T follicular helper cell (primary cell): ENCODE data around the gene ITGA4.

Source experiments
- DNase-seq: peaks from one replicate; pipeline ENCODE4 v3.0.0-alpha.2; 2020; ENCODE audit warnings: low read depth

Gene ITGA4

DNA sequence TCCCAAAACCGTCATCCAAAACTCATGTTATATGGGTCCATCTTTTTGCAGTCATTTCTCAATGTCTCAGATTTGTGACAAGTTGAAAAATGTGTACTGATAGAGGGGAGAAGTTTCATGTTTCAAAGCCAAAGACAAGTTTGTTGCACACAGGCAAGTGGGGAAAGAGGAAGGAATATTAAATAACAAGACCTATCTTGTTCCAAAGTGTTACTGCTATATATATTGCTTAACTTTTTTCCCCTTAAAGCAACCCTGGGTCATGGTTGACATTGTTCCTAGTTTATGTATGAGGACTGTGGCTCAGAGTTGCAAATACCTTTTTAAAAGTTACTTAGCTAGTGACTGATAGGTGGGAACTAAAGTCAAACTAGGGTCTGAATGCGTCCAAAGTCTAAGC is 1.7 kb downstream of the ITGA4 start:
- DNase-seq: no peak

GRCh38 chr2:181459621-181460021 is 2.4 kb downstream of the ITGA4 start:
- DNase-seq: no peak

DNA sequence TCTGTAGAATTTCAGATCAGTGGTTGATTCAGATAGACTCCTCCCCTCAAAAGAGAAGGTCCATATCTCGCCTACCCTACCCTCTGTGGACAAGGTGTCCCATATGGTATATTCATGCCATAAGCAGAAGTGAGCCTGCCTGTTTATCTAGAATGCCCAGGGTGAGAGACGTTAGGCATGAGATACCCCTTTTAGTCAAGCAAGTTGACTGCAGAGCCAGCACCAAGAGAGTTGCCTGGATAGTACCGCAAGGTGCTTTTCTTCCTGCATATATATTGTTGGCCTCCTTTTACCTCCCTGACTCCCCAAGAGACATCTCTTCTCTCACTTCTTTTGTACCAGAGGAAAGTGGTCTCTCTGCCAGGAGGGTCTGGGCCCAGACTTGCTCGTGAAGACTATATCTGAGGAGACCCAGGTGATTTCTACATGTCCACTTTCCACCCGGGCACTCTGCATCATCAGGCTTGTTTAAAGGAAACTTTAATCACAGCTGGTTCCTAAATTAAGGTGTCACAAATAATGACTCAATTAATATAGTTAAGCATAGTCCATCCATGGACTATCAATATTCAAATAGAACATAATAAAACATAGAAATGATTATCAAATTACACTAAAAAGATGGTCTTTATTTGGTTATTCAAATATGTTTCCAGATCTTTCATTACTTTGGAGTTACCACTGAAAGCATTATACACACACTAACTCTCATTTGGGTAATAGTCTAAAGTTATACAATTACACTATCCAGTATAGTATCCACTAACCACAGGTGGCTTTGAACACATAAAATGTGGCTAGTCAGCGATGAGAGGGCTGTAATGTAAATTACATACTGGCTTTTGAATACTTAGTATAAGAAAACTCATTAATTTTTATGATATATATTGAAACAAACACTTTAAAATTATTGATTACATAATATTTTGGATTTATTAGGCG is 4.1 kb downstream of the ITGA4 start:
- DNase-seq: no peak

DNA sequence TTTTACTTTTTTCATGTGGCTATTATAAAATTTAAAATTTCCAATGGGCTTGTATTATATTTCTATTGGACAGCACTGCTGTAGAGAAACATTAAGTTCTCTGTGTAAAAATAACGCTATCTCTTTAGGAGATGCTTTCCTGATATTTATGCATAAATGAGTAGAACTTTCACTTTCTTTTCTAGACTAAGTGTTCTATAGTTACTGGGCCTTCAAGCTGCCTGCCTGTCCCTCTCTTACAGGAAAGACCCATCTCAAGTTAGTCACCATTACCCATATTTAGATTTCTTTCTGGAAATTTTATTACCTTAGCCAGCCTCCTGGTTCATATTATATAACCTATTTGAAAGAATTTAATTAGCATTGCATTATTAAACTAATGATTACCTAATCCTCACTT is 4.8 kb downstream of the ITGA4 start:
- DNase-seq: no peak

DNA sequence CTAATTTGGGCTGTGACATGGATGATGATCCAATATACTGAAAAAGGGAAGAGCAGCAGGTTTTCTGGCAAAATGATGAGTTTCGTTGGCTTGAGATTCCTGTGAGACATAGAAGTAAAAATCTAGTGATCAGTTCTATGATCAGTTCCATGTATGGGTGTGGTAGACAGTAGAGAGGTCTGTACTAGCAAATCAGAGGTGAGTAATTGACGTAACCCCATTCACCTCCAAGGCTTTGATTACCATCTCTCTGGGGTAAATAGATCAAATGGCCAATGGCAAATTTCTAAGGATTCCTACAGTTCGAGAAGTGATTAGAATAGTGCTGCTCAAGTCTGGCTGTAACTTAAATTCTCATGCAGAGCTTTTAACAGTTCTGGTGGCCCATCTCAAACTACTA is 6.4 kb downstream of the ITGA4 start:
- no peak for DNase-seq

- DNase-seq: no peak
Observed at GRCh38 chr2:181464966-181465365, 7.8 kb downstream of the ITGA4 start.

GRCh38 chr2:181465676-181466375 is 8.6 kb downstream of the ITGA4 start:
- no peak for DNase-seq

- peak; percentile 70 for DNase-seq
Observed at GRCh38 chr2:181466661-181467576, 9.7 kb downstream of the ITGA4 start.

- no peak for DNase-seq
Observed at GRCh38 chr2:181467966-181468707, 11.0 kb downstream of the ITGA4 start.

- DNase-seq: no peak
Observed at GRCh38 chr2:181468811-181469210, 11.6 kb downstream of the ITGA4 start.

- no peak for DNase-seq
Observed at GRCh38 chr2:181471226-181471625, 14.0 kb downstream of the ITGA4 start.

DNA sequence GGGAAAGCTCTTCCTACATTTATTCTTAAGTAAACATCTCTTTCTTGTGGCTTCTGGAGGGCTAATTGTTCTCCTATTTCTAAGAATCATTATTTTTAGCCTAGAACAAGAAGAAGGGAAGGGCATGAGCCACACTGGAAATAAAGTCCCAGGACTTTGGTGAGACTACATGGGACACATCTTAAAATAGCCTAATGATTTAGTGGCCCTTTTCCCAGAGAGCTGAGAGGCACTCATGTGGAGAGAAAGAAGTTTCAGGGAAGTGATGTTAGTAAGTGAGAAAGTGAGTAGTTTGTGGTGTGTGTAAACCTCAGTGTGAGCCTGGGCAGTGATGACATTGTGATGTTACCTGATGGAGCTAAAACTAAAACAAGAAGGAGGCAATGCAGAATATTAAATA is 14.6 kb downstream of the ITGA4 start:
- no peak for DNase-seq

GRCh38 chr2:181472990-181473389 is 15.8 kb downstream of the ITGA4 start:
- DNase-seq: no peak

DNA sequence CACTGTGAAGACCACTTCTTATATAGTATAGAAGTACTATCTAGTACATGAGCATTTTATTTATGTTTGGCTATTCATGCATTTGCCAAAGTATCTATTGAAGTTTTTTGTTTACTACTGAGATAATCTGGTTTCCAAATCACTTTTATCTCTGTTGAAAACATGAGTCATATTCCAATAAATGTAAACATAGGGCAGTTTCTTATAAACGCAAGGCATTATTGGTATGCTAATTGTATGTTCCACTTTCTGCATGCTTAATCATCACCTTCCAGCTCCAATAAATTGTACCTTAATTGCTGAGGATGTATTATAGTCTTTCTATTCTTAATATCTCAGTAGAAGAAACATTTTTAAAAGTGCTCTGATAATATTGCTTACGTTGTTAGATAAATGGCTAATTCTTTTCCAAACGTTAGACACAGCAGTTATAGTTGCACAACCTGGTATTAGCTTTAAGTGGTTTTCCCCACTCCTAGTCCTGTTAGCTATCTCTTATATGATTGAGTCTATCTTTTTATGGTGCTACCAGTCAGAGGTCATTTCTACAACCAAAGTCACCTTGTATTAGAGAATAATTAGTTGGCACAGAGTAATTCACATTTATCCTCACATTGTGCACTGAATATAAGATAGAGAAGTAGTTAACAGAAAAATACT is 17.2 kb downstream of the ITGA4 start:
- DNase-seq: no peak

DNA sequence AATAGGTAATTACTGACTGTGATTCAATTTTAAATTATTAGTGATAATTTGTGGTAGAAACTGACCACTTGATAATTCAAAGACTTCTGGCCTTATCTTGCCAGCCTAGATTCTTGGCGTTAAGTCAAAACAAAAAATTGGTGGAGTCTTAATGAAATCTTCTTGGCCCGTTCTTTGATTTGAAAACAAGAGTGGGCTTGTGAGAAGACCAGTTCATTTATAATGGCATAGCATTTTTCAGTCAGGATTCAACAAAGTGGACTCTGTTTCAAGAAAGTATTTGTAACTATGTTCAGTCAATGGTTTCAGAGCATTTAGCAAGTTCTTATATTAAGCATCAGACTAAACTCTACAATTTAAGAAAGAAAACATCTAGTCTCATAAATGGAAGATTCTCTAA is 26.0 kb downstream of the ITGA4 start:
- no peak for DNase-seq

DNA sequence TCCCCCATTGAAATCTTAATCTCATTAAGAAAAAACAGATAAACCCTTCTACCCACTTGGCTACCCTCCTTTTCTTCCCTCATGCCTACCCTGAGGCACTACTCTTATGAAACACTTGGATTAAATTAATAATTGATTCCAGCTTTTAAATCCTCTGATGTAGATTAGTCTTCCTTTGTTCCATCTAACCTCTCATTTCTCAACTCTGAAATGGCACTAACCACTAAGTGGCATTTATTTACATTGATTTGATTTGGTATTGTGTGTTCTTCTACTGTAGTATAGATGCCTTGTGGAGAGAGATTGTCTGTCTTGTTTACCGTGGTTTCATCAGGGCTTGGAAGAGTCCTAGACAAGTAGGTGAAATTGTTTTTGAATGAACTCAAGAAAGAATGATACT is 26.7 kb downstream of the ITGA4 start:
- no peak for DNase-seq

DNA sequence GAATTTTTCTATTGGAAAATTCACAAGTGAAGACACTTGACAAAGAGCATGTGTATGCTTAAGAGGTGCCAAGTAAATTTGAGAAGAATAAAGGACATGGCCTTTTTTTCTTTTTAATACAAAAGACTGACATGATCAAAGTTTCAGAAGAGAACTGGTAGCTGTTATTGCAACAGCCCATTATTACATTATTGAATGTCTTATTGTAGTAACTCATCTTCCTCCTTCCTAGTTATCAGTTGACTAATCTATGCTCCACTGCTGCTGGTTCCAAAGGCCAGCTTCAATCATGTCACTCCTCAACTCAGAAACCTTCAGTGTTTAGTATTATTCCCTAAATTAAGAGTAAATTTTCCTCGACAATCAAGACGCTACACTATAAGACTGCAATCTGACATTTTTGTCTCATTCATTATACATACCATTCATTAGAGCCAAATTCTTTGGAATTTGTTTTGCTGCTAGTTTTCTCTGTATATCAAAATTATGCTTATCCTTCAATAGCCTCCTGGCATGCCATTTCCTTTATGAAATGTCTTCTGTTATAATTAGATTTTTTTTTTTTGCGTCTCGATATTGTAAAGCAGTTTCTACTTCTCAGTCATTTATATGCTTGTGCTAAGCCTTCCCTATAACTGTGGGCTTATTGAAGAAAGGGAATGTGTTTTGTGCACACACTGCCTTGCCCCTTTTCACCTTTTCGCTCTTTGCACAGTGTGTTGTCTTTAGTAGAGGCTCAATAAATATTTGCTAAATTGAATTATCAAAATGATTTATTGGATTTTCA is 27.9 kb downstream of the ITGA4 start:
- no peak for DNase-seq

DNA sequence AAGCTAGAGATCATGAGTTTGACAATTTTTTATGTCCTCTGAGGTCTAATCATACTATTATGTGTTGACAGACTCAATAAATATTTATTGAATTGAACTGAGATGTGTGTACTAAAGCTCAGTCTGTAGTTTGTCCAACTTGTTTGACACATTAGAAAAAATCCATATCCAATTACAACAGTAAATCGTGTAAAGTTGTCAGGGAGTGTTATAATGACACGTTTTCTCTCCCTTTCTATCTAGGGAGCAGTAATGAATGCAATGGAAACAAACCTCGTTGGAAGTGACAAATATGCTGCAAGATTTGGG is 28.4 kb downstream of the ITGA4 start:
- DNase-seq: no peak

DNA sequence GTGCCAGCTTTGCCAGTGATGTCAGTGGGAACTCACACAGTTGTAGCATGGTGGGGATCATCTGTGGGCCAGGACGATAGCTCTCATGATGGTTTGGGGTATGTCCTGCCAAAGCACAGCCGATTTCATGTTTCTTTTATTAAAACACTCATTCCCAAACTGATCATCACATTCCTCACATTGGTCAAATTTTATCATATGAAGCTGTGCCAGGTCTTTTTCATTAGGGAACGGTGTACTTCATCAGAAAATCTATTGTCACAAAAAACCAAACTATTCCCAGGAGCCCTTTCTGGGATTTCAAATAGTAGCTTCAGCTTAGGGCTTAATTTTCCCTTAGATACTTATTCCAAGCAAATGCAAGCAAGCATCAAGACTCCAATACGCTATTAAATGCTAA is 42.0 kb downstream of the ITGA4 start:
- no peak for DNase-seq

- DNase-seq: no peak
Observed at GRCh38 chr2:181500201-181500600, 43.0 kb downstream of the ITGA4 start.
